ENCODE measurements around the gene HAPLN3.

The HAPLN3 gene

DNA sequence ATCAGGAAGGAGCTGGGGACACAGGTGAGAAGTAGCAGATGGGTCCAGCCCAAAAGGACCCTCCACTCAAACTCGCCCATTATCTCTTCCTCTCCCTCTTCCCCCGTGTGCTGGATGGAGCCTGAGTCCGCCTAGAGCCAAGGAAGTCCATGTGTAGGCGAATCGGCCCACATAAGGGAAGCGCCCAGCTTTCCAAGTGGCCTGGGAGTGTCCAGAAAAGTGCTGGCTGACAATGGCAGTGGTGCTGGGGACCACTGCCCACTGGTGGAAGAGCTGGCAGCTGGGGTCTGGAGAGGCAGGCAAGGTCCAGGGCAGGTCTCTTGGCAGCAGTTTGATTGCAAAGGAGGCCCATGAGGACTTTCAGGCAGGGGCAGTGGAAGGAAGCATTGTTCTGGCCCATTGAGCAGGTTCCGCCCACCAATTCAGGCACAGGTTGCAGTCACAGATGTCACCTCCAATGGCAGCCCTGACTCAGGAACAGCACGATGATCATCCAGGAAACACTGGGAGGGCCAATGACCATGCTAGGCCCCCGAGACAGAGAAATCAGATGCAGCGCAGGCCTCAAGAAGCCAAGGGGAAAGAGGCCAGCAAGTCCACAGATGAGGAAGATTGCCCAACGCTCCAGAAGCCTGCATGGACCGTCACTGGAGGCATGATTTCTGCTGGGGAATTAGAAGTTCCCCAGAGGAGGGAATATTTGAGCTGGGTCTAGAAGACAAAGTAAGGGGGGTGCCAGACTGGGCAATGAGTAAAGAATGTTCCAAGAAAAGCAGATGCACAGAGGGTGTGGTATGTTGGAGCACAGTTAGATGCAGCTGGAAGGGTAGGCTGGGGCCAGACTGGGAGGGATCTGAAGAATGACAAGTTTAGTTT lies 14.8 kb upstream of the HAPLN3 start:
- DNase-seq = no peak

DNA sequence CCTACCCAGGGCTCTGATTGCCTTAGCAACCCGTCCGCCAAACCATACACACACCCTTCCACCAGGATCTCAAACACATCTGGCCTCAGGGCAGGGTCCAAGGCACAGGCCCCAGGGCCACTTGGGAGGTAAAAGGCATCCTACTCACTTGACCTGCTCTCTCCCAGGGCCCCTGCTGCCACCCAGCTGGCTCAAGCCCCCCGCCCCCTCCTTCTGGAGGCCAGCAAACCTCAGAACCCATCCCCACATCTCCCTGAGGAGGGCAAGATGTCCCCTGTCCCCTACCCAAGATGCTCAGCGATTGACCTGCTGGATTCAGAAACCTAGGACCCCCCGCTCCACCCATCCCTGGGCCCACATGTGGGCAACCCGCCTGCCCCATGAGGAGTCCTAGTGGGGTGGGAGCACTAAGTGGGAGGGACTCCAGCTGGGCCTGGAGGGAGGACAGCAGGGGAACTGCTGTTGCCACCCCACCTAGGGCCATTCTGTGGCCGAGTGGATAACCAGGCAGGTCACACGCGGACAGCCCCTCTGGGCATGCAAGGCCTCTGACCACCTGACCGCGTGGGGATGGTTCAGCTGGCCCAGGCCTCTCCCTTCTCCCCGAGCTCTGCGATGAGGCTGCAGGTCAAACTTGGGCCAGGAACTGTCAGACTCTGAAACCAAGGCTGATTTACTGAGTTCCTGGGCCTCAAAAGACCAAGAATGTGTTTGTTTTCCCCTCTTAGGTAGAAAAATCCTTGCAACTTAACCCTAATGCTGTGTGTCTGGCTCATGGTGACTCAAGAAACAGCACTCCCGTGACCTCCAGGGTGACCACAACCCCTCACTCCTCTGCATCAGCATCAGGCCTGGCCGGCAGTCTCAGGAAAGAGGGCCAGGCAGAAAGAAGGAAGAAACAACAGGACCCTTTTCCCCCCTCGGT lies 13.6 kb upstream of the HAPLN3 start:
- no peak for DNase-seq

DNA sequence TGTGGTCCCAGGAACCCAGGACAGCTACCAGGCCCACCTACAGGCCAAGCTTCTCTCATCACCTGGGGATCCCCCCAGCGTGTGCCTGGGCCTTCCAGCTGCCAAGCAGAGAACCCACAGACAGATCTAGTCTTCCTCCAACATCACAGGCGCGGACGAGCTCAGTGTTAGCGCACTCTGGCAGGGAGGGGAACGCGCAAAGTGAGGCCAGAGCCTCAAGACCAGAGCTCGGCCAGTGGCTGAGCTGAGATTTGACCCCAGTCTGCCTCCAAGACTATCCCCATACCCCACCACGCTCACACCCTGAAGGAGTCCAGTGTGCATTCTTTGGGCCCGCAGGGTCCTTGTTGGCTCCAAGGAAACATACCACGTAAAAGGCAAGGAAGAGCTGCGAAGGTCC lies 12.8 kb upstream of the HAPLN3 start:
- DNase-seq = no peak

DNA sequence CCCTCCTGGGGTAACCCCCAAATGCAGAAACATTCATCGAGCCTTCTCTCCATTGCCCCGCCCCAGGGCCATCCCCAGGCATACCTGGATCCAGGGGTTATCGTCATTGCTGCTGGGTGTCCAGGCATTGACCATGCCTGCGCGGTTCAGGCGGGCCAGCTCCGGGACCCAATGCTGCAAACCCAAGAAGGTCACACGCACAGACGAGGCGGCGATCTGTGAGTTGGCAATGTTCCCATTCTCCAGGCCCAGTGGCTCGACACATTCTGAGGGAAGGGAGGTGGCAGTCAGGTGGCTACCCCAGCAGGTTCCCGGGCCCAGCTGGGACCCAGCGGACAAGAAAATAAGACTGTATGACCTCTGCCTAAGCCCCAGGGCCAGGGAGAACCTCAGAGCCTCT lies 11.8 kb upstream of the HAPLN3 start:
- DNase-seq = no peak

DNA sequence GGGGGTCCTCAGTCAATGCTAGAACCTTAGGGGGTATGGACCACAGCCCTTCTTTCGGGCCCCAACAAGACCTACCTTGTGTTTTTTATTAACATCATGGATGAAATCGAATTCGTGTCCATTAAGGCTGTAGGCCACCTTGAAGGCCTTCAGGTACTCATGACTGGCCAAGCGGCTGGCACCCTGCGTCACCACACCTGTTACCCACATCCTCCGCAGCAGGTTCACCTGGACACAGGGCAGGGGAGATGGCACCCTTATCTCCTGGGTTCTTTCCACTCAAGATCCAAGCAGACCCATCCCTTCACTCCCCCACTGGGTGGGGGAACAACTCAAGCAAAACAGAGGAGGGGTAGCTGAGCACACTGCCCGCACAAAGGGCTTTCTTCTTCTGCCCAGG lies 11.2 kb upstream of the HAPLN3 start:
- no peak for DNase-seq

DNA sequence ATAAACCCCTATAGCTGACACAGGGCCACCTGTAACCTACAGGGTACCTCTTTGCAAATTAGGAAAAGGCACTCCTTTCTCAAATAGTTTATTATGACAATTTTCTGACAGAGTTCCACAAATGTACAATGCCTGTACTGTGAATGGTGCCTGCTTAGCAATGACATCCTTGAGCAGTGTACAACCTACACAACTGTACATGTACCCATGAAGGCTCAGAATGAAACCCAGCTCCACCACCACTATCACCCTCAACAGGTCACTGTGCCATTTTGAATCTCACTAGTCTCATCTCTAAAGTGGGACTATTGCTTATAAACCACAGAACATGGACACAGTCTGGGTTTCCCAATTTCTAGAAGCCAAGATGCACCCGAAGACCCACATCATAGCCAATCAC lies 10.8 kb upstream of the HAPLN3 start:
- no peak for DNase-seq

DNA sequence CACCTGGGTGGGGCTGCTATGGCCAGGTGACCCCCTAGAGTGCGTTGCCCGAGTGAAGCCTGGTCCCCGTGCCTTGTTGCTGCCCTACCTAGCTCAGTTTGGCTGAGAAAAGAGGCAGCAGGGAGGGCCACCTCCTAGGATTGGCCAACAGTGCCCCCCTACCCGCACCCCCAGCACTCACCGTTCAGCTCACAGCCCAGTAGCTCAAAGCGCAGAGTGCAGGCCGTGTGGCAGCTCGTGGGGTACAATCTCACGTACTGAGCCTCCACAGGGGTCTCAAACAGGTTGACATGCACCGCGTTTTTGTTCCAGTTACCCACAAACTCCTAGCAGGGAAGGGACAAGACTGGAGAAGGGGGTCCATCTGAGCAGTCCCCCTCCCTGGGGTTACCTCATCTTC lies 10.2 kb upstream of the HAPLN3 start:
- DNase-seq = no peak

DNA sequence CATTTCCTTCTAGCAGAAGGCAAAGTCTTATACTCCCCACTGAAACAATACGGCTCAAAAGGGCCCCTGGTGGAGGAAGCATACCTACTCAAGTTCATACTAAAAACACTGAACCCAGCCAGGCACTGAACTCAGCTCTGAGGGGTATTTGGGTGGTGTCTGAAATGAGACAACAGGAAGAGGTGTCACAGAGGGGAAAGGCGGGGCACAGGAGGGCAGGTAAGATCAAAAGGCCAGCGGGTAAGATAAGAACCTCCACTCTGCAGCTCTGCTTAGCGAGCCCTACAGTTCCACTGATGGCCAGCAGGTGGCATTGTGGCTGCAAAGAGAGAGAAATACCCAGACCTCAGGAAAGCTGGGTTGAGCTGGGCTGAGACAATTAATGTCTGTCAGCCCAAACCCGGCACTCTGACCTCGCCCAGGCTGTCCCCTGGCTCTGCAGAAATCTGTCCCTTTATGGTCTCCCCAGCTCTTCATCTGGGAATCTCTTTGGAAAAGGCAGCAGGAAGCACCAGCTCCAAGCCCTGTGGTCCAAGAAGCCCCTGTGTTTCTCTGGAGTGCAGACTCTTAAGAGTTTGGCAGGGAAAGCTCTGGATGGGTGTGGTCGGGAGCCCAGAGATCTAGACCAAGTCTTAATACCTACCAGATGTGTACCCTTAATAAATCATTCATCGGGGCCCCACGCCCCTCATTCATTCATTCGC lies 9.4 kb upstream of the HAPLN3 start:
- DNase-seq = peak; percentile 46

DNA sequence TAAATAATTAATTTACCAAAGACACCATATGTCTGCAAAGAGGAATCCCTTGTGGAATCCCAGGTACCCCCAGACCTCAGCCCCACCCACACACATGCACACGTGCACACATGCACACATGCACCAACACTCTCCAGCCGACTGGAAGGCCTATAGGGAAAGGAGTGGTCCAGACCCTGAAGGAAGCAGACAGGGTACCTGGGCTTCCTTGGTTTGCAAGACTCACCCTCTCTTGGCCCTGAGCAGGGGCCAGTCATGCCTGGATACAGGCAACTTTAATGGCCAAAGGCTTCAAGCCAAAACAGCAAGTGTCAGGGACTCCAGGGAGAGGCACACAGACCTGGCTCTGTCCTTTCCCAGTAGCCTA lies 8.9 kb upstream of the HAPLN3 start:
- DNase-seq = no peak

DNA sequence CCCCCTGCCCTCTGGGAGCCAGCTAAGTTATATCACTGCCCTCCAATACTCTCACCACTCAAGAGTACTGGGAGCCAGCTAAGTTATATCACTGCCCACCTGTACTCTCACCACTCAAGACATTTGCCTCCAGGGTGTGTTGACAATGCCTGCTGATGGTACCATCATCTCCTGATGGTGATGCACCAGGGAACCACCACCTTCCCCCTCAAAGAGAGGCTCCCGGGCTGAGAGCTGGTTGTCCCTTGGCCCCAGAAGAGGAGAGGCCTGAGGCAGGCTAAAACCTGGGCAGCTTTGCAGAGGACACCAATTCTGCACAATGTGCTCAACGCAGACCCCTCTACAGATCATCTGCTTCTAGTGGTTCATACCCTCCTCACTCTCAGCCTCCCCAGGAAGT lies 7.5 kb upstream of the HAPLN3 start:
- no peak for DNase-seq

DNA sequence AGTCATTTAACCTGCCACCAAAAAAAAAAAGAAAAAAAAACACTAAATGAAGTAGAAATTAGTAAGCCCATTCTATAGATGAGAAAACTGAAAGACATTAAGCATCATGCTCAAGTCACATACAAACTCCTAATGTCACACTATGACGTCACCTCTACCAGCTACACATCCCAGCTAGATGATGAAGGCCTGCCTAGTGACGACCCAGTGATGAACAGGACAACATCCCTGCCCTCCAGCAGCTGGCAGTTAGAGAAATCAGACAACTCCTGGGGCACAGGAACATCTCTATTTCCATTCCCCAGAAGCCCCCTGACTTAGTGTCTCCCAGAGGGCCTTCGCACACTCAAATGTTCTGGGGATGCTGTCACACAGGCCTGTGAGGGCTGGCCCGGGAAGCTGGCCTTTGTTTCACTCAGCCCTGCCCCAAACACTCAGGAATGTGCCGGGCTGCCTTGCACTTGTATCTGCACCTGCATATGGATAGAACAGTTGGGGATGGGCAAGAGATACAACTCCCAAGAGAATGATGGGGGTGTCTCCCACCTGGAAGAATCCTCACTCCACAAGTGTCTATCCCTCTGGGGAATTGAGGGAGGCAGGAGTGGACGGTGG lies 7.0 kb upstream of the HAPLN3 start:
- DNase-seq = no peak

DNA sequence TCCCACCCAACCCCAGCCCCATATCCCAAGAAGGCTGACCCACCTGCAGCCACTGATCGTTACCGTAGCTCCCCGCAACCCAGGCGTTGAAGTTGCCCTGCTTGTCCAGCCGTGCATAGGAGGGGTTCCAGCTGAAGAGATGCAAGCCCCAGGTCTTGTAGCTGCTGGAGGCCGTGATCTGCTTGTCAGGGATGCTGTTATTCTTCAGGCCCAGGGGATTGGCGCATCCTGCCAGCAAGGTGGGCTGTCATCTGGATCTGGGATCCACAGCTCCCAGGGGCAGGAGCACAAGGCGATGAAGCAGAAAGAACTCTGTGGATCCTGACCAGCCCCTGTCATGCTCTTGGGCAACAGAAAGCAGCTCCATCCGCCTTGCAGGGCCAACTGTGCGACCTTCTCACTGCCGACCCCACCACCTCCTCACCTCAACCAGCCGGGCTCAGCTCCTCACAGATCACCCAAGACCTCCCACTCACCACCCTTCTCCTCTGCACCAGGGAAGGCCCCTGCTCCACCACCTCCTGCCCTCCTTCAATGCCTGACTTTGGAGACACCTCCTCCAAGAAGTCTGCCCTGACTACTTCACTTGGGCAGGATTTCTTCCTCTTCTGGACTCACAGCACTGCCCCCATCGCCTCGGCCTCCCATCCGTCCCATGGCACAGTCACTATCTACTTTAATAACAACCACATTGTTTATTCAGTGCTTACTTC lies 6.3 kb upstream of the HAPLN3 start:
- DNase-seq = no peak

DNA sequence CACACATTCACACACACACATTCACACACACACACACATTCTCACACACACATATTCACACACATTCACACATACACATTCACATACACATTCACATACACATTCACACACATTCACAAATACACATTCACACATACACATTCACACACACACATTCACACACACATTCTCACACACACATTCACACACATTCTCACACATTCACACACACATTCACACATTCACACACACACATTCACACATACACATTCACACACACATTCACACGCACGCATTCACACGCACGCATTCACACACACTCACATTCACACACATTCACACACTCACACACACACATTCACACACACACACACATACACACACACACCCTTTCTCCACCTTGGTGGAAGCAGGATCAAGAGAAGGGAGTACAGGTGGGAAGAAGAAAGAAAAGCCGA lies 5.7 kb upstream of the HAPLN3 start:
- DNase-seq = no peak

DNA sequence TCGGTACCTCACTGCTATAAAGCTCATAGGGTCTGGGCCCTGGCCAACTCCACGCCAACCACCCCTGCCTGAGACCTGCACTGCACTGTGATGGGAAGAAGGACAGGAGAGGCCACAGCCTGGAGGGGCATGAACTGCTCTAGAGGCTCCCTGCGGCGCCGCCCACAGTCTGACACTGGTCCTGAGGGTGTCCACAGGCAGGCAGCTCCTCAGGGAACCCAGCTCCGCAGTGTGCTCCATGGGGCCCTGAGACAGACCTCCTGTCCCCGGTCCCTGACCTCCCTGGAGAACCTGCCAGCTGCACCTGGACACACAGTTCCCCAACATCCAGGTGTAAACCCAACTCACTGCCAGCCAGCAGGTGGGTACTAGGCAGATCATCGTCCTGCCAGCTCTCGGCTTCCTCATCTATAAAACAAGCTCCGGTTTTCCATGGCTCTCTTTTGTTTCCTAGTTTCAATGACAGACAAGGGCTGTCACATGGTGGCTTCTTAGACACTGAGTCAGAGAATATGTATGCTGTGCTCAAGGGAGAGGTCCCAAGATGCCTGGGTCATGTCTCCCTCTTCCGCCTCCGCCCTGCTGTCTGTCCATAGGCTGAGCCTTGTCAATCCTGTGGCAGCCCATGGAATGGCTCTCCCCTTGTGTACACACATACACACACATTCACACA lies 5.1 kb upstream of the HAPLN3 start:
- DNase-seq = no peak

DNA sequence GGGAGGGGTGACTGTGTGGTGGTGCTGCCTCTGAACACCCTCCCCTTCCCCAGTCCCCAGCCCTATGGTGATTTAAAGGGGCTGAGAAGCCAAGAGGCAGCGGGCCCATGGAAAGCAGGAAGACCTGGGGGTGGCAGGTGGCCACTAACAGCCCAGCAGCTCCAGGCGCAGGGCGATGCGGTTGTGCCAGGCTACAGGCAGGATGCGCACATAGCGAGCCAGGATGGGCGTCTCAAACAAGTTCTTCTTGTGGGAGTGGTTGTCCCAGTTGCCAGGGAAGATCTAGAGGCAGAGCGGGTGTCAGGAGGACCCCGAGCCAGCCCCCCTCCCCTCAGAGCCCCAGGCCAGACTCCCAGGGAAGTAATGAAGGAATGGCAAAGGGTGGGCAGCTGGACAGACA lies 3.9 kb upstream of the HAPLN3 start:
- DNase-seq = no peak

DNA sequence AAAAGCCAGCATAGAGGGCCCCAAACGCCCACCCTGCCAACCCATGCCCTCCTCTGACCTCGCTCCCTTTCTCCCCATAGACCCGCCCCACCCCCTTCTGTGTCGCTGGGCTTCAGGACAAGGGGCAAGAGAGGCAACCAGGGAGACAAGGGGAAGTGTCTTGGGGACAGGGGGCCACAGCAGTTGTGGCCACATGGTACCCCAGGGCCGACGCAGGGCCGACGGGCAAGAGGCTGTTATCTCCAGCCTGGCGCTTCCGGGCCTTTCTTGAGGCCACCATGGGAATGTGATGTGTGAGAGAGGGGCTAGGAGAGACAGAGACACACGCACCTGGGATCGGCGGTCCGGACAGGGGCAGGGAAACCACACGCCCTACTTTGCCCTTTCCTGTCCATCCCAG lies 3.4 kb upstream of the HAPLN3 start:
- no peak for DNase-seq

DNA sequence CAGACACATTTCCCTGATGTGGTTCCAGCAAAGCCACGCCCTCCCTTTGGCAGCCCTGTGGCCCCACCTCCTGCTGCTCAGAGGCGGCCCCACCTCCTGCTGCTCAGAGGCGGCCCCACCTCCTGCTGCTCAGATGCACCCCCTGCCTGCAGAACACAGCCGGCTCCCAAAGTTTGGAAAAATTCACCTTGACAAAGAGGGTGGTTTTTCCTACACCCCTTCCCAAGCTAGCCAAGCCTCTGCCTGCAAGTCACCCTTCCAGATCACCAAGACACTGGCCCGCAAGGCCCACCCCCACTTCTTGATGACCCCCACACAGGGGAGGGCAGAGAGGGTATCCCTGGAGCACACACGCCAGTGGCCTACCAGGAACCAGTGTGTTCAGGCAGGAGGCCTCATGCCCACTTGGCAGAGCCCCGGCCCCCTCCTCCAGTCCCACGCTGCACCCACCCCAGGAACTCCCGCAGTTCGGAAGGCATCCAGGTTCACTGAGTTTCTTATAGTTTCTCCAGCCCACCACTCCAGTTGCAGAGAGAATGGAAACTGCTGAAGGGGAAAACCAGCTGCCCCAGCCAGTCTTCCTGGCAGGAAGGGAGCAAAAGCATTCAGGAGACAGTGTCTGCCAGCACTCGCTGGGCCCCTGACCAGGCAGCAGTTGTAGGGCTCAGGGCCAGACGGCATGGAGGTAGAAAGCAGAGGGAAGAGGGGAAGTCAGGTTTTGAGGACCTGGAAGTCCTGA lies 2.3 kb upstream of the HAPLN3 start:
- peak; percentile 75 for DNase-seq

DNA sequence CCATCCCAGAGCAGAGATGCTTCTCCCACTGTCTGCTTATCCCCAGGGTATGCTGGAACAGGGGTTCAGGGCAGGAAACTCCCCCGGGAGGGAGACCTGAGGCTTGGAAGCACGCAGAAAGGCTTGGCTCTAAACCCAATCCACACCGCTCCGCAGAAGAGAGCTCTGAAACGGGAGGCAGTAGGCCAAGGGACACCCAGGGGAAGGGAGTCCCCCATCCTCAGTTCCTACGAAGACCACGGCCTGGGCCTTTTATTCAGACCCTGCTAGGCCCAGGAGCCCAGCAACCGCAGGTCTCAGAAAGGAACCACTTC lies 1.8 kb upstream of the HAPLN3 start:
- no peak for DNase-seq

DNA sequence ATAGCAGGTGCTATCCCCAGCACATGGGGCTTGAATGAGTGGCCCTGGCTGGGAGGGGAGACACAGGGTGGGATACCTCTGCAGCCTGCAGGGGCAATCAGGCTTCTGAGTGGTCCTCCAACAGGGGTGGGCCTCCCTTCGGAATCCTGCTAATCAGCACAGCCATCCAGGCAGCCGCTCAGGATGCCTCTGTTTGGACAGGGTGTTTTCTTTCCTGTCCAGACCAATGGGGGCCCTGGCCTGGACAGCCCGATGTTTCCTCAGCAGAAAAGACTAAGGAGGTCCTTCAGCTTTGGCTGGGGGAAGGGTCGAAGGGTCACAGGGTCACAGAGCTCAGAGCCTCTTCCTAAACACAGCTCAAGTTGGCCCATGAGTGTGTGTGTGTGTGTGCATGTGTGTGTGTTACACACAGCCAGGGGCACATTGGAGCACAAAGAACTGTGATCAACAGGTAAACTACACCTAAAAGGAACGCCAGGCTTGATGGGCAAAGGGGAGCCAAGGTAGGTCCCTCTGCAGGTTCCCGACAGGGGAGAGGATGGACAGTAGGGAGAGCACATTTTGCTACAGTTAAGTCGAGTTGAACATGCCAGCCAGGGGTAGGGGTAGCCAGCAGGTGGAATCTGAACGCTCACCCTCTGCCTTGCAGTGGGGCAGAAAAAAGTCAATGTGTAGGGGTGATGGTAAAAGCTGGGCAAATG lies 1.1 kb upstream of the HAPLN3 start:
- DNase-seq = no peak

DNA sequence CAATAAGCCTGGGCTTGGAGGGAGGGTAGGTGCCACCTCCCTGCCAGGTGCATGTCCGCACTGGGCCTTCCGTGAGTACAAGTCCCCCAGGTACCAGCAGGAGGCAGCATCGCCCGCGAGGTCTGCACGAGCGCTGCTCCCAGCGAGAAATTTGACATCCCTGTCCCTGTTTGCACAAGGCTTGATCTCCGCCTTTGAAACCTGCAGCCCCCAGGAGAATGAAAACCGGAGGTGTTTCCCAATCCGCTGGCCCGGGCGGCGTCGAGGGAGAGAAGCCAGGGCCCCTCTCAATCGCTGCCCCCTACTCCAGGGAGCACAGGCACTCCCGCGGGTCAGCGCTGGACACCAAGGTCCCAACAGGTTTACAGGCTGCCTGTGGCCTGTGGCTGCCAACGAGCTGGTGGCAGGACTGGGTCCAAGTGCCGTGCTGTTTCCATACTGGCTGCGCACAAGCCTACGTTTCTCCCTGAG lies 961 bp downstream of the HAPLN3 start:
- peak; percentile 49 for DNase-seq
